ENCODE measurements around the gene PIMREG. TPM values are rescaled to one million over a fixed set of nuclear protein-coding genes. Genes with fewer than 3 reads are reported as not detected.

The PIMREG gene
- total RNA-seq, 3 donors from 2014 or later = 4.3 TPM; not detected in 2

GRCh38 chr17:6452471-6453266, 8.4 kb downstream of the PIMREG start:
- Histone ChIP-seq H3K27me3 (no peaks in the 10 kb centered on the region), H3K27ac (no peak overlapping the region), H3K4me1 (no peaks in the 10 kb centered on the region), H3K4me3 (no peak overlapping the region), H3K9me3 (no peaks in the 10 kb centered on the region), H3K36me3 (no peaks in the 10 kb centered on the region)
- DNase-seq (ENCODE audit: low spot score in 2 of 2) = no peak
- no peak for TF ChIP-seq POLR2A (IDR thresholded peaks at IDR 0.05)
- TF ChIP-seq, protein P1, sequence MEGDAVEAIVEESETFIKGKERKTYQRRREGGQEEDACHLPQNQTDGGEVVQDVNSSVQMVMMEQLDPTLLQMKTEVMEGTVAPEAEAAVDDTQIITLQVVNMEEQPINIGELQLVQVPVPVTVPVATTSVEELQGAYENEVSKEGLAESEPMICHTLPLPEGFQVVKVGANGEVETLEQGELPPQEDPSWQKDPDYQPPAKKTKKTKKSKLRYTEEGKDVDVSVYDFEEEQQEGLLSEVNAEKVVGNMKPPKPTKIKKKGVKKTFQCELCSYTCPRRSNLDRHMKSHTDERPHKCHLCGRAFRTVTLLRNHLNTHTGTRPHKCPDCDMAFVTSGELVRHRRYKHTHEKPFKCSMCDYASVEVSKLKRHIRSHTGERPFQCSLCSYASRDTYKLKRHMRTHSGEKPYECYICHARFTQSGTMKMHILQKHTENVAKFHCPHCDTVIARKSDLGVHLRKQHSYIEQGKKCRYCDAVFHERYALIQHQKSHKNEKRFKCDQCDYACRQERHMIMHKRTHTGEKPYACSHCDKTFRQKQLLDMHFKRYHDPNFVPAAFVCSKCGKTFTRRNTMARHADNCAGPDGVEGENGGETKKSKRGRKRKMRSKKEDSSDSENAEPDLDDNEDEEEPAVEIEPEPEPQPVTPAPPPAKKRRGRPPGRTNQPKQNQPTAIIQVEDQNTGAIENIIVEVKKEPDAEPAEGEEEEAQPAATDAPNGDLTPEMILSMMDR (IDR thresholded peaks at IDR 0.05) = no peak
- no peak for TF ChIP-seq POLR2AphosphoS5 (IDR thresholded peaks at IDR 0.05)
- intact Hi-C loops (cut with DNase I; ENCODE audit: low total_unique reads) = no loop called here

DNA sequence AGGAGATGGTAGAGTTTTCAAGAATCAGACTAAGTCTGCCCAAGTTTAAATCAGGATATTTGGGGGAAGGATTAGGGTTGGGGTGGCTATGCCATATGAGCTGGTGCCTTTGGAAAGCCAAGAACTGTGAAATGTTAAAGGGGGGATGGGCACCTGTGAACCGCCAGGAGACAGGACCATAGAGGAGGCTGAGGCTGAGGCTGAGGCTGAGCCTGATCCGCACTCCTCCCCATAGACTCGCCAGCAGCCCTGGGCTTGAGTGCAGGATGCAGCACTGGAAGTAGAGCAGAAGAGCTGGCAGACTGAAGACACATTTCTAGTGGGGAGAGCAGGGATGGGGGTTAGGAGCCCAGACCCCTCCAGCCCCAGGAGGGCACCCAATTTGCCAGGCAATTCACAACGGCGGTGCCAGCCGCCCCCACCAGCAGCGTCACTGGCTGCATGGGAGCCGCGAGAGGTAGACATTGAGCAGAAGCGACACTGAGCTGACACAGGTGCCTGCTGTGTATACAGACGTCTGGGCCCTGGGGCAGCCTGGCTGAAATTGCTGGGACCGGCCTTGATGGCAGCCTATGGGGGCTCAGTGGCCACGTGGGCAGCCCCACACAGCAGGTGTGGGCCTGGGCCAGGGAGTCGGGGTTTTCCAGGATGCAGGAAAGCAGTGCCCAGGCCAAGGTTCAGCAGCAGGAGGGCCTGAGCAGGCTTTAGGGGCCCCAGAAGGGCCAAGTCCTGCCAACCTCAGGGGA, 9.2 kb downstream of the PIMREG start:
- H3K9me3 ChIP-seq = no peaks in the 10 kb centered on the region
- TF ChIP-seq POLR2AphosphoS5 (IDR thresholded peaks at IDR 0.05) (no peak), POLR2A (IDR thresholded peaks at IDR 0.05) (no peak)
- TF ChIP-seq, protein P1 (IDR thresholded peaks at IDR 0.05) = no peak

GRCh38 chr17:6454495-6455320, 10.5 kb downstream of the PIMREG start:
- Histone ChIP-seq H3K27me3 (no peaks in the 10 kb centered on the region), H3K4me1 (no peaks in the 10 kb centered on the region), H3K36me3 (no peaks in the 10 kb centered on the region), H3K27ac (peak overlapping the region in 1 of 2 donors; percentile 43), H3K9me3 (no peaks in the 10 kb centered on the region), H3K4me3 (peak overlapping the region in 2 of 3 donors; percentile 44 to 62)
- no peak for DNase-seq (ENCODE audit: low spot score in 2 of 2)
- intact Hi-C loops (cut with DNase I; ENCODE audit: low total_unique reads) = no loop called here
- no peak for TF ChIP-seq POLR2A (IDR thresholded peaks at IDR 0.05)
- no peak for TF ChIP-seq POLR2AphosphoS5 (IDR thresholded peaks at IDR 0.05)
- TF ChIP-seq, protein P1 (IDR thresholded peaks at IDR 0.05) = no peak

More for the DNA sequence above, 9.2 kb downstream of the PIMREG start:
- H3K4me3 ChIP-seq = no peak overlapping the region
- H3K36me3 ChIP-seq = no peaks in the 10 kb centered on the region
- H3K27ac ChIP-seq = no peak overlapping the region
- intact Hi-C loops (cut with DNase I; ENCODE audit: low total_unique reads) = no loop called here
- no peaks in the 10 kb centered on the region for H3K4me1 ChIP-seq
- DNase-seq (ENCODE audit: low spot score in 2 of 2) = no peak
- H3K27me3 ChIP-seq = no peaks in the 10 kb centered on the region

GRCh38 chr17:6455321-6455705, 11.1 kb downstream of the PIMREG start:
- peak overlapping the region in 2 of 3 donors; percentile 44 to 62 for H3K4me3 ChIP-seq
- H3K9me3 ChIP-seq = no peaks in the 10 kb centered on the region
- no peaks in the 10 kb centered on the region for H3K36me3 ChIP-seq
- no peak for DNase-seq (ENCODE audit: low spot score in 2 of 2)
- no peaks in the 10 kb centered on the region for H3K4me1 ChIP-seq
- H3K27ac ChIP-seq = peak overlapping the region in 1 of 2 donors; percentile 43
- TF ChIP-seq POLR2A (IDR thresholded peaks at IDR 0.05) = no peak
- no peak for TF ChIP-seq POLR2AphosphoS5 (IDR thresholded peaks at IDR 0.05)
- no peaks in the 10 kb centered on the region for H3K27me3 ChIP-seq
- intact Hi-C loops (cut with DNase I; ENCODE audit: low total_unique reads) = no loop called here

GRCh38 chr17:6456321-6456720, 12.1 kb downstream of the PIMREG start:
- intact Hi-C loops (cut with DNase I; ENCODE audit: low total_unique reads) = no loop called here

More at GRCh38 chr17:6456321-6456720, 12.1 kb downstream of the PIMREG start:
- Histone ChIP-seq H3K4me3 (no peak overlapping the region), H3K27me3 (no peaks in the 10 kb centered on the region), H3K27ac (no peak overlapping the region), H3K9me3 (no peaks in the 10 kb centered on the region), H3K4me1 (no peaks in the 10 kb centered on the region), H3K36me3 (no peaks in the 10 kb centered on the region)
- DNase-seq (ENCODE audit: low spot score in 2 of 2) = no peak
- TF ChIP-seq POLR2A (IDR thresholded peaks at IDR 0.05) (no peak), POLR2AphosphoS5 (IDR thresholded peaks at IDR 0.05) (no peak)
- TF ChIP-seq, protein P1 (IDR thresholded peaks at IDR 0.05) = no peak

Data from breast epithelium (tissue), 4 donors.